Ascending aorta (tissue), 2 donors: ENCODE results near the gene FAM131B. TPM values are rescaled to one million over a fixed set of nuclear protein-coding genes. Genes with fewer than 3 reads are reported as not detected.

Source experiments
- DNase-seq, 2 donors: peaks; one replicate each; pipeline ENCODE4 v3.0.0-alpha.2; 2019; ENCODE audit warnings: low spot score in 2 of 2
- H3K27ac ChIP-seq, 2 donors: fragments of 200-600 bp; sonication (generic); one replicate each; pipeline ENCODE4 v1.5.1; 2016 to 2017; ENCODE audit warnings: mild to moderate bottlenecking in 1 of 2
- H3K27me3 ChIP-seq: fragments of 200-600 bp; sonication (generic); one replicate; pipeline ENCODE4 v1.5.1; 2017
- H3K36me3 ChIP-seq, 2 donors: fragments of 200-600 bp; sonication (generic); one replicate each; pipeline ENCODE4 v1.5.1; 2016
- H3K4me1 ChIP-seq, 2 donors: fragments of 200-600 bp; sonication (generic); one replicate each; pipeline ENCODE4 v1.5.1; 2016 to 2017; ENCODE audit warnings: mild to moderate bottlenecking in 1 of 2
- H3K4me3 ChIP-seq, 2 donors: fragments of 200-600 bp; sonication (generic); one replicate each; pipeline ENCODE4 v1.5.1; 2016 to 2017; ENCODE audit warnings: mild to moderate bottlenecking in 1 of 2
- H3K9me3 ChIP-seq, 2 donors: fragments of 200-600 bp; sonication (generic); one replicate each; pipeline ENCODE4 v1.5.1; 2016
- intact Hi-C: fragments of 100-400 bp; cut with DNase I; formaldehyde crosslinking; loops from one replicate; pipeline ENCODE4 v1.15.1; 2023
- total RNA-seq: library from RNA; depleted of rRNA; stranded (reverse); fragments of >200 nt; gene quantifications from one replicate; pipeline ENCODE4 v1.1.0, GENCODE V29; 2016
- TF ChIP-seq, protein P1 (sequence below), 3 experiments: fragments of 200-600 bp in 2 of 3; fragments of 450-650 bp in 1 of 3; sonication (generic) in 2 of 3; IDR thresholded peaks; one replicate each; pipeline ENCODE4 v1.5.1; 2016 to 2019; ENCODE audit warnings: antibody characterized with exemption in 3 of 3, mild to moderate bottlenecking in 1 of 3, moderate library complexity in 1 of 3

Gene FAM131B
- total RNA-seq, 1 donor from 2014 or later, result 0.53 TPM

DNA sequence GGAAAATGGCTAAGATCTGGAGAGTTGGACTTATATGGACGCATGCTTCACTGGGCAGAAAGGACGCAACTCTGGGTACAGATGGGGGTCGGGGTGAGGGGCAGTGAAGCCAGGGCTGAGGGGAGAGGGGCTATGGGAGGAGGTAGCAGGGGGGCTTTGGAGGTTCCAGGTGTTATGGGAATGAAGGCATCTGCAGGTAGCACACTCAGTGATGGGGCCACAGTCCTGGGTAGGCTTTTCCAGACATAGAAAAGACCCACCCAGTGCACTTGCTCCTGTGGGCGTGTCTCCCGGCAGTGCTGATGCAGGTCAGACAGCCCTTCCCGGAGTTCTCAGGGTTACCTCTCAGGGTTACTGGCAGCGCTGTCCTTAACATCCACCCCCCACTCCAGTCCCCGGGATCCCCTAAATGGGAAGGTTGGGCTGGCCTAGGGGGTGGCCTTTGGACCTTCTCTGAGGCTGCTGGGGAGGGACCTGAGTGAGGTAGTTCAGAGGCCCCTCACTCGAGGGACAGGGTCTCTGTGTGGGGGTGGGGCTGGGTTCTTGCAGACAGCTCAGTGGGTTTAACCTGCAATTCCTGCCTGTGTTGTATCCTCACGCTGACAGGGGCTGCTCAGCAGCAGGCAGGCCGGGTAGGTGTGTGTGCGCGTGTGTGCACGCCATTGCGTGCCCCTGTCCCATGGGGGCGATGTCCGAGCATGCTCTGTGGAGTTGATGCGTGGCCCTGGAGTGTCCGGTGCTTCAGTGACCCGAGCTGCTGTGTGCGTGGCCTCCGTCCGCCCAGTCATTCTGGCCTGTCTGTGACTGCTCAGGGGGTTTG, 24.9 kb upstream of the FAM131B start:
- Histone ChIP-seq H3K9me3 (no peaks in the 10 kb centered on the region), H3K4me3 (peak overlapping the region in 1 of 2 donors; percentile 89), H3K36me3 (peaks cover 39 to 70% of the 10 kb centered on the region in 2 donors), H3K27ac (peak overlapping the region; percentile 97 to 99), H3K4me1 (peaks cover 34 to 84% of the 10 kb centered on the region in 2 donors), H3K27me3 (no peaks in the 10 kb centered on the region)
- TF ChIP-seq, protein P1, sequence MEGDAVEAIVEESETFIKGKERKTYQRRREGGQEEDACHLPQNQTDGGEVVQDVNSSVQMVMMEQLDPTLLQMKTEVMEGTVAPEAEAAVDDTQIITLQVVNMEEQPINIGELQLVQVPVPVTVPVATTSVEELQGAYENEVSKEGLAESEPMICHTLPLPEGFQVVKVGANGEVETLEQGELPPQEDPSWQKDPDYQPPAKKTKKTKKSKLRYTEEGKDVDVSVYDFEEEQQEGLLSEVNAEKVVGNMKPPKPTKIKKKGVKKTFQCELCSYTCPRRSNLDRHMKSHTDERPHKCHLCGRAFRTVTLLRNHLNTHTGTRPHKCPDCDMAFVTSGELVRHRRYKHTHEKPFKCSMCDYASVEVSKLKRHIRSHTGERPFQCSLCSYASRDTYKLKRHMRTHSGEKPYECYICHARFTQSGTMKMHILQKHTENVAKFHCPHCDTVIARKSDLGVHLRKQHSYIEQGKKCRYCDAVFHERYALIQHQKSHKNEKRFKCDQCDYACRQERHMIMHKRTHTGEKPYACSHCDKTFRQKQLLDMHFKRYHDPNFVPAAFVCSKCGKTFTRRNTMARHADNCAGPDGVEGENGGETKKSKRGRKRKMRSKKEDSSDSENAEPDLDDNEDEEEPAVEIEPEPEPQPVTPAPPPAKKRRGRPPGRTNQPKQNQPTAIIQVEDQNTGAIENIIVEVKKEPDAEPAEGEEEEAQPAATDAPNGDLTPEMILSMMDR (IDR thresholded peaks at IDR 0.05), result peak in 1 of 3 experiments; percentile 23
- intact Hi-C loops, result loop anchor here (10.0 kb wide), 1 partner anchor 533 kb away; the partner anchor contains the start of gene EPHB6
- no peak for DNase-seq

DNA sequence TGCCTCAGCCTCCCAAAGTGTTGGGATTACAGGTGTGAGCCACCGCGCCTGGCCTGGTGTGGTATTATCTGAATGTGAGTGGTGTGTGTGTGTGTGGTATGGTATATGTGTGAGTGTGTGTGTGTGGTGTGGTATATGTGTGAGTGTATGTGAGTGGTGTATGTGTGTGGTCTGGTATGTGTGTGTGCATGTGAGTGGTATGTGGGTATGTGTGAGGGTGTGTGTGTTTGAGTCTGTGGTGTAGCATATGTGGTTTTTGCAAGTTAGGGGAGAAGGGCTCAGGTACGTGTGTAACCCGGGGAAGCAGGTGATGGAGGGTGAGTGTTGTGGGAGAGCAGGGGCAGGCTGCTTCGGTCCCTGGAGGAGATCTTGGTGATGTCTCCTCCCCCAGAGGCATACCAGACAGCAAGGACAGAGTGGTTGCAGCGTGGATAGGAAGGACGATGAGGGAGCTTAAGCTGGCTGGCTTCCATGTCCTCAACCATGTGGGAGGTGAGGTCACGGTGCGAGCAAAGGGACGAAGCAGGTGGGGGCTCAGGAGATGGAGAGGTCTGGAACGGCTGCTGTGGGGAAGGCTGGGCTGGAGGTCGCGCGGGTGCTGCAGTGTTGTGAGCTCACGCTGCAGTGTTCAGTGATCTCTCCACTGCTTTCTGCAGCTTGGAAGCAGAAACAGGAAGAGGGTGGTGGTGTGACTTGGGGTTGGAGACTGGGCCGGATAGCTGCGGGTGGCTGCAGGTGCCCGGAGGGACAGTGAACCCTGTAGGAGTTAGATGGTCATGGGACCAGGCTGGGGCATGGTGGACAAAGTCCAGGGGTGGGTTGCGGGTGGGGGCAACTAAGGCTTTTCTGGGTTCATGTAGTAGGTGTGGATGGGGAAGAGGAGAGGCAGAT, 23.6 kb upstream of the FAM131B start:
- intact Hi-C loops, result loop anchor here (10.0 kb wide), 1 partner anchor 531 kb away; the partner anchor contains the start of gene EPHB6
- Histone ChIP-seq H3K27ac (peak overlapping the region; percentile 97 to 99), H3K4me1 (peaks cover 29 to 75% of the 10 kb centered on the region in 2 donors), H3K4me3 (peak overlapping the region; percentile 35 to 89), H3K36me3 (peaks cover 39 to 71% of the 10 kb centered on the region in 2 donors), H3K27me3 (no peaks in the 10 kb centered on the region), H3K9me3 (no peaks in the 10 kb centered on the region)
- TF ChIP-seq, protein P1 (IDR thresholded peaks at IDR 0.05), result no peak
- DNase-seq, result no peak

DNA sequence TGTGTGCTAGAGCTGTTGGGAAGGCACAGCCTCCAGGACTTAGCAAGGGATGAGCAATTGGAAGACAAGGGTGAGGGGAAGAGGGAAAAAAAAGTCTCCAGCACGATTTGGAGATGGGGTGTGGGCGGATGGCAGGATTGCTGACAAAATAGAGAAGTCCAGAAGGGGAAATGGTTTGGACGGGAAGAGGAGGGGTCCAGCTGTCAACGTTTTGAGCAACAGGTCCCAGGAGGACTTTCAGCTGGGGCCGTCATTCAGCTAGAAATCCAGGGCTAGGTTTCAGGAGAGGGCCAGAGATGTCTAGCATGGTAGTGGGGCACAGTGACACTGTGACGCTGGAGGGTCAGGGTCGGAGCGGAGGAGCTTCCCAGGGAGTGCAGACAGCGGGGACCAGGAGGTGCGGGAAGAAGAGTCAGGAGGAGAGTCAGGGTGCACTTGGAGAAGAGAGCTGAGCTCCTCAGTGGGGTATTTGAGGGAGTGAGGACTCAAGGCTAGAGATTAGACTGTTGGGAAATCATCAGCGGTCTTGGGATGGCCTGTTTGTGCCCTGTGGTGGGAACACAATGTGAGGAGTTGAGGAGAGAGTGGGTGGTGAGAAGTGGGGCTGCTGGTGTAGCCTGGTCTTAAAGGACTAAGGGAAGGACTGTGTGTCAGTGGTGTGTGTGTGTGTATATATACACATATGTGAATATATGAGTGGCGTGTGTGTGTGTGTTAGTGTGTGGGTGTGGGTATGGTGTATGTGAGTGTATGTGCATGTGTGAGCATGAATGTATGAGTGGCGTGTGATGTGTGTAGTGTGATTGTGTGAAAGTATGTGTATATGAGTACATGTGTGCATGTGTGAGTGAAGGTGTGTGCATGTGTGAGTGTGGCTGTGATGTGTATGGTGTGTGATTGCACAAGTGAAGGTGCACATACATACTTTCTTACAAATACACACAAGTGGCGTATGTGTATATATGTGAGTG, 22.4 kb upstream of the FAM131B start:
- Histone ChIP-seq H3K27me3 (no peaks in the 10 kb centered on the region), H3K36me3 (peaks cover 27 to 60% of the 10 kb centered on the region in 2 donors), H3K9me3 (no peaks in the 10 kb centered on the region), H3K27ac (peak overlapping the region; percentile 97 to 99), H3K4me3 (peak overlapping the region; percentile 89 to 97), H3K4me1 (peaks cover 24 to 65% of the 10 kb centered on the region in 2 donors)
- TF ChIP-seq, protein P1 (IDR thresholded peaks at IDR 0.05), result no peak
- intact Hi-C loops, result loop anchor here (10.0 kb wide), 1 partner anchor 530 kb away; the partner anchor contains the start of gene EPHB6
- peak in 1 of 2 donors; percentile 67 for DNase-seq

DNA sequence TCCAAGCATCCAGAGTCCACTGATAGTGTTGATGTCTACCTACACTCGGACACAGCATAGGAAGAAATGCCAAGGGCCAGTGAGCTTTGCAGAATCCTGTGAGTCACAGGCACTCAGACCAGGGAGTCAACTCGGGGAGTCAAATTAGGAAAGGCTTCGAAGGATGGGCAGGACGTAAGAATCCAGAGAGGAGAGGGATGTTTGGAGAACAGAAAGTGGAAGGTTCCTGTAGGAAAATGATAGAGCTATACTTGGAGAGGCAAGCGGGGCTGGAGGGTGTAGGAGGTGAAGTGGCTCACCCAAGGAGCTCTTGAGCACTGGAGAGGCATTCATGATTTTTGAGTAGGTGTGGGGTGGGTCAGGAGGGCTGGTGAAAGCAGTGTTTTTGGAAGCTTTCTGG, 21.6 kb upstream of the FAM131B start:
- H3K27me3 ChIP-seq, result no peaks in the 10 kb centered on the region
- TF ChIP-seq, protein P1 (IDR thresholded peaks at IDR 0.05), result no peak
- DNase-seq, result peak in 1 of 2 donors; percentile 75
- peak overlapping the region; percentile 89 to 97 for H3K4me3 ChIP-seq
- peak overlapping the region; percentile 97 to 99 for H3K27ac ChIP-seq
- H3K4me1 ChIP-seq, result peaks cover 24 to 60% of the 10 kb centered on the region in 2 donors
- intact Hi-C loops, result loop anchor here (10.0 kb wide), 1 partner anchor 529 kb away; the partner anchor contains the start of gene EPHB6
- peaks cover 19 to 52% of the 10 kb centered on the region in 2 donors for H3K36me3 ChIP-seq
- H3K9me3 ChIP-seq, result no peaks in the 10 kb centered on the region
